Peyer's patch (tissue), 4 donors: ENCODE data around the gene ZNF385A.

Source experiments
- CTCF ChIP-seq, 6 experiments: fragments of 450-650 bp in 4 of 6; fragments of 200-600 bp in 2 of 6; sonication (generic) in 1 of 6; IDR thresholded peaks; one replicate each; pipeline ENCODE4 v1.5.1; 2017 to 2019; ENCODE audit warnings: antibody characterized with exemption in 6 of 6, mild to moderate bottlenecking in 3 of 6, moderate library complexity in 1 of 6
- POLR2A ChIP-seq, 2 donors: fragments of 450-650 bp; IDR thresholded peaks; one replicate each; pipeline ENCODE4 v1.5.1; 2017; ENCODE audit warnings: antibody characterized with exemption in 2 of 2, mild to moderate bottlenecking in 2 of 2, moderate library complexity in 2 of 2

GRCh38 chr12:54393743-54394142 lies 9.2 kb upstream of the ZNF385A start:
- TF ChIP-seq POLR2A (IDR thresholded peaks at IDR 0.05) (no peak), CTCF (IDR thresholded peaks at IDR 0.05) (no peak)
